Karpas-422 (cell line): ENCODE data around the gene ALOX12. TPM values are rescaled to one million over a fixed set of nuclear protein-coding genes. Genes with fewer than 3 reads are reported as not detected.

ENCODE experiments used
- DNase-seq: peaks from one replicate; pipeline ENCODE4 v3.0.0-alpha.2; 2015
- H2AFZ ChIP-seq: fragments of 200-600 bp; sonication (generic); 2 replicates; pipeline ENCODE4 v1.6.1; 2014; ENCODE audit warnings: antibody characterized with exemption, low read length, mixed read lengths
- H3K27ac ChIP-seq: fragments of 200-600 bp; sonication (generic); 2 replicates; pipeline ENCODE4 v1.5.1; 2014; ENCODE audit warnings: mild to moderate bottlenecking, low read length, moderate library complexity
- H3K27me3 ChIP-seq: fragments of 200-600 bp; sonication (generic); 2 replicates; pipeline ENCODE4 v1.6.1; 2014; ENCODE audit warnings: low read length, mixed read lengths
- H3K36me3 ChIP-seq: fragments of 200-600 bp; sonication (generic); 2 replicates; pipeline ENCODE4 v1.6.1; 2014; ENCODE audit warnings: low read length, mixed read lengths; ENCODE audit not compliant: insufficient read depth
- H3K4me1 ChIP-seq: fragments of 200-600 bp; sonication (generic); 2 replicates; pipeline ENCODE4 v1.6.1; 2014; ENCODE audit warnings: mild to moderate bottlenecking, low read length, mixed read lengths
- H3K4me2 ChIP-seq: fragments of 200-600 bp; sonication (generic); 2 replicates; pipeline ENCODE4 v1.6.1; 2014; ENCODE audit warnings: low read length, low read depth, mild to moderate bottlenecking; ENCODE audit not compliant: poor library complexity, severe bottlenecking
- H3K4me3 ChIP-seq: fragments of 200-600 bp; sonication (generic); 2 replicates; pipeline ENCODE4 v1.5.1; 2014; ENCODE audit warnings: mild to moderate bottlenecking, antibody characterized with exemption, low read length, mixed read lengths
- H3K79me2 ChIP-seq: fragments of 200-600 bp; sonication (generic); 2 replicates; pipeline ENCODE4 v1.6.1; 2014; ENCODE audit warnings: mild to moderate bottlenecking, low read length, mixed read lengths
- H3K9ac ChIP-seq: fragments of 200-600 bp; sonication (generic); 2 replicates; pipeline ENCODE4 v1.6.0; 2014; ENCODE audit warnings: low read length
- H3K9me2 ChIP-seq: fragments of 200-600 bp; sonication (generic), shearing (Covaris generic); replicated peaks from 2 replicates; pipeline ENCODE4 v1.6.0; 2014; ENCODE audit warnings: mild to moderate bottlenecking, low read length, moderate library complexity; ENCODE audit not compliant: insufficient read depth
- H3K9me3 ChIP-seq: fragments of 300-700, 200-600 bp; sonication (generic); 2 replicates; pipeline ENCODE4 v1.6.1; 2014; ENCODE audit warnings: low read length, mixed read lengths
- H4K20me1 ChIP-seq: fragments of 200-600 bp; sonication (generic); 2 replicates; pipeline ENCODE4 v1.6.1; 2014; ENCODE audit warnings: mild to moderate bottlenecking, antibody characterized with exemption, low read length, low read depth; ENCODE audit not compliant: insufficient read depth
- total RNA-seq: library from RNA; depleted of rRNA; stranded (reverse); fragments of >200 nt; shearing (Covaris generic); gene quantifications from 2 replicates; pipeline ENCODE4 v1.2.3, GENCODE V29; 2014; ENCODE audit warnings: low replicate concordance

The ALOX12 gene
- total RNA-seq, 1 experiment from 2014 or later: not detected

DNA sequence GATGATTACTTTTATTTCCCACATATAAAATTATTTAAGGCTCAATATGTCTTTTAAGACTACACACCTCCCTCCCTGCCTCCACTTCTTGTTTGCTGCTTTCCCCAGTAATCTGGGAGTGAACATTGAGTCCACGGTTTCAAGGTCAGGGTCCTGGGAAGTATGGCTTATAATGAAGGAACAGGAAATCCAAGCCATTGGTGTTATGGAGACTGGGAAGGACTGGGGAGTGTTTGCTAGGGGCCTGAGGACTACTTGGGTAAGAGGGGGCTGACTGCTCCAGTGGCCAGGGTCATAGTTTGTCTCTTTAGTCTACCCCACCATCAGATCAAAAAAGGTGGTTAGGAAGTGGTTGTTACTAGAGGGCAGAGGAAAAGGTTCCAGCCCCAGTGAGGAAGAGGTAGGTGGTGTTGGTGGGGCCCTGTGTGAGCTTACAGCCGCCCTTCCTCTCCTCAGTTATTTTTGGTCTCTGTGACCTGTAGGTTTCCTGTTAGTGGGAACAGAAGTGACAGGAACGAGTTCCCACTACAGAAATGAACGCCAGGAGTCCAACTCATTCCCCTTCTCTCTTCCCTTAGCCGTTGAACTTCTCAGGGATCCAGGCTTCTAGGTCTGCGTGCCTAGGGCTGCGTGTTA is 39.2 kb downstream of the ALOX12 start:
- peak; percentile 53 for DNase-seq
- peaks cover 12% of the 10 kb centered on the region for H3K4me1 ChIP-seq
- H4K20me1 ChIP-seq: no peaks in the 10 kb centered on the region
- H3K27me3 ChIP-seq: no peaks in the 10 kb centered on the region
- peak overlapping the region; percentile 7; the same call in 1 of the 2 replicates for H3K27ac ChIP-seq
- peak overlapping the region; percentile 88 for H3K4me2 ChIP-seq
- no peaks in the 10 kb centered on the region for H3K36me3 ChIP-seq
- peaks cover 7% of the 10 kb centered on the region; the same call in 1 of the 2 replicates for H3K79me2 ChIP-seq
- H3K4me3 ChIP-seq: peak overlapping the region; percentile 84
- no peaks in the 10 kb centered on the region for H3K9me3 ChIP-seq
- H2AFZ ChIP-seq: peak overlapping the region; percentile 97
- H3K9me2 ChIP-seq: no peaks in the 10 kb centered on the region
- peak overlapping the region; percentile 84 for H3K9ac ChIP-seq

DNA sequence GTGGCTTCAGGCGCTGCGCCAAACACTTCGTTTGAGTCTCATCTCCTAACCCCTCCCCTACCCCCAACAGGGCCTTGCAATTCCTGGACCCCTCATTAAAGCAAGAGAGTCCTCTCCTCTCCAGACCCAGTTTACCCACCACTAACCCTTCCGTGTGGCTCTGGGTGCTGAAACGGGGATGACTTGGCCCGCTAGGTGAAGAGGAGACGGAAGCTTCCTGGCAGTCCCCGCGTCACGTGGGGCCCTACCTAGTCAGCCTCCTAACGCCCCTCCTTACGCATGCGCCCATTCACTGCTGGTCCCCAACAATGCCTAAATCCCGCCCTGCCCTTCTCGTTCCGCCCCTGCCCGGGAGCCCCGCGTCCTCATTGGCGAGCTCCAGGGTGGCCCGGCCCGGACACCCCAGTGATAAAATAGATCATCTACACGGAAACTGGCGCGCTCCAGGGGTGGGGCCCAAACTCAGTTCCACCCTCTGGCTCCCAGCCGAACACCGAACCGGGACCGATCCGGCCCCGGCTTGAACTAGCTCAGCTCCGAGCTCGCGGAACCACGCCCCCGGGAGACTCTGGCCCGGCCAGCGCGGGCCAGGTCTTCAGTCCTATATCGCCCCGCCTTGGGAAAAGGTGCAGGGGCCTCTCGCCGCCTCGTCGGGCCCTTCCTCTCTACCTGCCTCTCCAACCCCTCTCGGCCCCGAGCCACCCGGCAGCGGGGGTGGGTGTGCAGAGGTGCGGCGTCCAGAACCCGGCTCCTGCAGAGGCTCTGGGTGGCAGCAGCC is 39.9 kb downstream of the ALOX12 start, which contains the start of gene SLC16A13:
Gene SLC16A13, plus strand, starts transcription at position 425 of the 778 bp plus-strand sequence. CDS start 368 bp downstream, outside the sequence.
- Histone ChIP-seq H3K9ac (peak within 1 kb of the TSS; percentile 88), H2AFZ (peak within 1 kb of the TSS; percentile 97), H3K27ac (peak within 1 kb of the TSS; percentile 37; the same call in 1 of the 2 replicates), H4K20me1 (no peaks in the 10 kb centered on the region), H3K36me3 (no peaks in the 10 kb centered on the region), H3K9me3 (no peaks in the 10 kb centered on the region), H3K27me3 (no peaks in the 10 kb centered on the region), H3K4me2 (peak within 1 kb of the TSS; percentile 88), H3K4me1 (peaks cover 12% of the 10 kb centered on the region), H3K79me2 (peaks cover 7% of the 10 kb centered on the region; the same call in 1 of the 2 replicates), H3K9me2 (no peaks in the 10 kb centered on the region), H3K4me3 (peak within 1 kb of the TSS; percentile 84)
- DNase-seq: peak; percentile 99

DNA sequence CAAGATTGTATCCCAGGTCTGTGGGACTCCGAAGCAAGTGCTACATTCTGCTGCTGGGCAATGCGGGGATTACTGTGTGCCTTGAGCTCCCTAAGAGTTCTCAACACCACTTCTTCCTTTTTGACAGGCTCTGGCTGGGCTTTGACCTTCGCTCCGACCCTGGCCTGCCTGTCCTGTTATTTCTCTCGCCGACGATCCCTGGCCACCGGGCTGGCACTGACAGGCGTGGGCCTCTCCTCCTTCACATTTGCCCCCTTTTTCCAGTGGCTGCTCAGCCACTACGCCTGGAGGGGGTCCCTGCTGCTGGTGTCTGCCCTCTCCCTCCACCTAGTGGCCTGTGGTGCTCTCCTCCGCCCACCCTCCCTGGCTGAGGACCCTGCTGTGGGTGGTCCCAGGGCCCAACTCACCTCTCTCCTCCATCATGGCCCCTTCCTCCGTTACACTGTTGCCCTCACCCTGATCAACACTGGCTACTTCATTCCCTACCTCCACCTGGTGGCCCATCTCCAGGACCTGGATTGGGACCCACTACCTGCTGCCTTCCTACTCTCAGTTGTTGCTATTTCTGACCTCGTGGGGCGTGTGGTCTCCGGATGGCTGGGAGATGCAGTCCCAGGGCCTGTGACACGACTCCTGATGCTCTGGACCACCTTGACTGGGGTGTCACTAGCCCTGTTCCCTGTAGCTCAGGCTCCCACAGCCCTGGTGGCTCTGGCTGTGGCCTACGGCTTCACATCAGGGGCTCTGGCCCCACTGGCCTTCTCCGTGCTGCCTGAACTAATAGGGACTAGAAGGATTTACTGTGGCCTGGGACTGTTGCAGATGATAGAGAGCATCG is 42.4 kb downstream of the ALOX12 start:
- H3K4me2 ChIP-seq: no peak overlapping the region

DNA sequence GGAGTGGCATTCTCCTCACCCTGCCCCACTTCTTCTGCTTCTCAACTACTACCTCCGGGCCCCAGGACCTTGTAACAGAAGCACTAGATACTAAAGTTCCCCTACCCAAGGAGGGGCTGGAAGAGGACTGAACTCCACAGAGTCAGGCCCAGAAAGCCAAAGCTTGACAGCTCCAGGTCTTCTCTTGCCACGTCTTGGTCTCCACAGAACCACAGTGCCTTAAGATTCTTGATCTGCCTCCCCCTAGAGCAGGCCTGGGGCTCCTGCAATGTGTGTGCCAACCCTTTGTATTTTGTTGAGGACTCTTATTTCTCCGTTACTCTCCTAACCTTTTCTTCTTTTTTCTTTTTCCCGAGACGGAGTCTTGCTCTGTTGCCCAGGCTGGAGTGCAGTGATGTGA is 44.0 kb downstream of the ALOX12 start:
- H3K9me2 ChIP-seq: no peaks in the 10 kb centered on the region
- H3K4me1 ChIP-seq: peaks cover 10% of the 10 kb centered on the region
- no peaks in the 10 kb centered on the region for H4K20me1 ChIP-seq
- H2AFZ ChIP-seq: no peak overlapping the region
- no peaks in the 10 kb centered on the region for H3K36me3 ChIP-seq
- no peaks in the 10 kb centered on the region for H3K27me3 ChIP-seq
- no peak for DNase-seq
- H3K9ac ChIP-seq: no peak overlapping the region
- no peak overlapping the region for H3K4me3 ChIP-seq
- no peak overlapping the region for H3K4me2 ChIP-seq
- H3K9me3 ChIP-seq: no peaks in the 10 kb centered on the region
- H3K27ac ChIP-seq: no peak overlapping the region
- peaks cover 7% of the 10 kb centered on the region; the same call in 1 of the 2 replicates for H3K79me2 ChIP-seq

More for the DNA sequence above, 42.4 kb downstream of the ALOX12 start:
- no peaks in the 10 kb centered on the region for H3K9me3 ChIP-seq
- no peaks in the 10 kb centered on the region for H3K27me3 ChIP-seq
- peaks cover 12% of the 10 kb centered on the region for H3K4me1 ChIP-seq
- H3K9ac ChIP-seq: no peak overlapping the region
- H3K4me3 ChIP-seq: no peak overlapping the region
- no peak for DNase-seq
- H3K79me2 ChIP-seq: peaks cover 7% of the 10 kb centered on the region; the same call in 1 of the 2 replicates
- H3K9me2 ChIP-seq: no peaks in the 10 kb centered on the region
- H2AFZ ChIP-seq: no peak overlapping the region
- H4K20me1 ChIP-seq: no peaks in the 10 kb centered on the region
- no peak overlapping the region for H3K27ac ChIP-seq
- H3K36me3 ChIP-seq: no peaks in the 10 kb centered on the region

DNA sequence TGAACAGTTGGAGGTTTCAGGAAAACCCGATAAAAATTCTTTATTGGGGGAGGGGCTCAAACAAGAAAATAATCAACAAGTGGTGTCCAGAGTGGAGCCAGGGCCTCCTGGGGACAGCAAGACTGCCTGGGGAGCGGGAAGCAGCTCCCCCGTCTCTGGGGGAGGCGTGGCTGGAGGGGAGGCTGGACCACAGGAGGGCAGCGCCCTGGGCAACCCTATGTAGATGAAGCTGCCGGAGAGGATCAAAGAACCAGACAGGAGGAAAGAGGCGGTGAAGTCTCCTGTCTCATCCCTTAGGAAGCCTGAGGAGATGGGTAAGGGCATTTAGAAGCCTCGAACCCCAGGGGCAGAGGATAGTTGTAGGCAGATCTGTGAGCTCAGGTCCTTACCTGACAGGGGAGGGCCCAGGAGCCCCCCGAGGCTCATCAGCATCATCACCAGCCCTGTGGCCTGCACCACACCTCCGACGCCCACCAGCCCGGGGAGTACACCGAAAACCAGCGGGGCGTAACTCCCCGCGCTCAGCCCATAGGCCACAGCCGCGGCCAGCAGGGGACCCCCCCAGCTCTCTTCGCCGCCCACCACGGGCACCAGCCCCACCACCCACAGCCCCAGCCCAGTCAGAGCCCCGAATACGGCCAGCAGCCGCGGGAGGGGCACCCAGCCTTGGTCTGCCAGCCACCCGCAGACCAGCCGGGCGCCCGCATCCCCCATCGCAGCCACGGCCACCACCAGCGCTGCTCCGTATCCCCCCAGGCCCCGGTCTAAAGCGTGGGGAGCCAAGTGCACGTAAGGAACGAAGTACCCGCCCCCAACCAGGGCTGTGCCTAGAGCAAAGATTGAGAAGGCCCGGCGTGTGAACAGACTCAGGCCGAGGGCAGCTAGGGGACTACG is 46.0 kb downstream of the ALOX12 start:
- no peak overlapping the region for H3K9ac ChIP-seq
- peaks cover 8% of the 10 kb centered on the region for H3K4me1 ChIP-seq
- H3K9me2 ChIP-seq: no peaks in the 10 kb centered on the region
- H2AFZ ChIP-seq: no peak overlapping the region
- no peaks in the 10 kb centered on the region for H3K27me3 ChIP-seq
- H3K4me2 ChIP-seq: no peak overlapping the region
- no peaks in the 10 kb centered on the region for H3K9me3 ChIP-seq
- H3K79me2 ChIP-seq: no peaks in the 10 kb centered on the region
- no peaks in the 10 kb centered on the region for H3K36me3 ChIP-seq
- no peak overlapping the region for H3K27ac ChIP-seq
- no peaks in the 10 kb centered on the region for H4K20me1 ChIP-seq
- H3K4me3 ChIP-seq: no peak overlapping the region
- DNase-seq: no peak

DNA sequence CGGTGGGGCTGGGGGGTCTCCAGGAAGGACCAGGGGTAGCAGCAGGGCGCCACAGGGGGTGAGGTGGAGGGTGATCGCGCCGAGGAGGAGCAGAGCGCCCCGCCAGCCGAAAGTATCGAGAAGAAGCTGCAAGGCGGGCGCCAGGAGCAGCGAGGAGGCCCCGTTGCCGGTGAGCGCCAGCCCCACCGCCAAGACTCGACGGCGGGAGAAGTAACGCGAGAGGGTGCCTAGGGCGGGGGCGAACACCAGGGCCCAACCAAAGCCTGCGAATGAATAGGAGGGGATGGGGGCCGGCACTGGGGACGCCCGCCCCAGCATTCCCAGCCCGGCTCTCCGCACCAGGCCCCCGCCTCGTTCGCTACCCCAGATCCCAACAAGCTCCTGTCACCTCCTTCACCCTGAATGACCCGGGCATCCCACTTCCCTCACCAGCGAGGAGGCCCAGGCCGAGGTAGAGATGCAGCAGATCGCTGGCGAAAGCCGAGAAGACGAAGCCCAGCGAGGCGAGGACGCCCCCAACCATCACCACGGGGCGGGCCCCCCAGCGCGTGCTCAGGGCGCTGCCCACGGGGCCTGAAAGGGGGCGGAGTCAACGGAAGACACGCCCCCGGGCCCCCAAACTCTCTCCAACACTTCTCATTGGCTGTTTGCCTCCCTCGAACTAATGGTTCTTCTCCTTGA is 46.8 kb downstream of the ALOX12 start:
- H3K9me3 ChIP-seq: no peaks in the 10 kb centered on the region
- peaks cover 8% of the 10 kb centered on the region for H3K4me1 ChIP-seq
- H3K4me3 ChIP-seq: no peak overlapping the region
- no peak overlapping the region for H3K27ac ChIP-seq
- no peak overlapping the region for H2AFZ ChIP-seq
- no peaks in the 10 kb centered on the region for H3K27me3 ChIP-seq
- no peak overlapping the region for H3K9ac ChIP-seq
- no peaks in the 10 kb centered on the region for H3K79me2 ChIP-seq
- no peaks in the 10 kb centered on the region for H3K36me3 ChIP-seq
- H4K20me1 ChIP-seq: no peaks in the 10 kb centered on the region
- no peaks in the 10 kb centered on the region for H3K9me2 ChIP-seq
- no peak overlapping the region for H3K4me2 ChIP-seq
- no peak for DNase-seq

DNA sequence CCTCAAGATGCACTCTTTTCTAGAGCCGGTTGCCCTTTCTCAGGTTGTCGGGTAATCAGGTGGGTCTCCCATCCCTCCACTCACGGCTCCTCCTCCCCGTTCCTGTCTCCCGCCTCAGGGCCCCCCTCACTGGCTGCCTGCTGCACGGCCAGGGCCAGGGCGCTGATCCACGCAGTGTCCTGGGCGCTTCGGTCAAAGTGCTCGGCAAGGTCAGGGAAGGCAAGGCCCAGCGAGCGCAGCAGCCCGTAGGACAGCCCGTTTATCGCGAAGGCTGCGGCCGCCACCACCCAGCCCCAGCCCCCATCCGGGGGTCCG is 47.3 kb downstream of the ALOX12 start:
- H3K27me3 ChIP-seq: no peaks in the 10 kb centered on the region
- no peak for DNase-seq
- H3K79me2 ChIP-seq: no peaks in the 10 kb centered on the region
- H3K27ac ChIP-seq: no peak overlapping the region
- H2AFZ ChIP-seq: no peak overlapping the region
- no peaks in the 10 kb centered on the region for H4K20me1 ChIP-seq
- H3K36me3 ChIP-seq: no peaks in the 10 kb centered on the region
- no peak overlapping the region for H3K9ac ChIP-seq
- H3K4me1 ChIP-seq: peaks cover 8% of the 10 kb centered on the region
- H3K9me3 ChIP-seq: no peaks in the 10 kb centered on the region
- H3K4me3 ChIP-seq: no peak overlapping the region
- H3K4me2 ChIP-seq: no peak overlapping the region
- H3K9me2 ChIP-seq: no peaks in the 10 kb centered on the region
